SH-SY5Y (cell line): ENCODE results near the gene P4HA2.

Experiments used
- GATA2 ChIP-seq: IDR thresholded peaks from 2 replicates; pipeline ENCODE4 v1.6.1; 2011; ENCODE audit warnings: mild to moderate bottlenecking, low read depth, low read length
- GATA3 ChIP-seq: IDR thresholded peaks from 2 replicates; pipeline ENCODE4 v1.6.1; 2011; ENCODE audit warnings: low read depth, mild to moderate bottlenecking, low read length, moderate library complexity

GRCh38 chr5:132198571-132198970 is 29.1 kb downstream of the P4HA2 start:
- TF ChIP-seq GATA2 = no peak
- TF ChIP-seq GATA3 = no peak
